ENCODE results near the gene NR2F1.

Gene NR2F1

DNA sequence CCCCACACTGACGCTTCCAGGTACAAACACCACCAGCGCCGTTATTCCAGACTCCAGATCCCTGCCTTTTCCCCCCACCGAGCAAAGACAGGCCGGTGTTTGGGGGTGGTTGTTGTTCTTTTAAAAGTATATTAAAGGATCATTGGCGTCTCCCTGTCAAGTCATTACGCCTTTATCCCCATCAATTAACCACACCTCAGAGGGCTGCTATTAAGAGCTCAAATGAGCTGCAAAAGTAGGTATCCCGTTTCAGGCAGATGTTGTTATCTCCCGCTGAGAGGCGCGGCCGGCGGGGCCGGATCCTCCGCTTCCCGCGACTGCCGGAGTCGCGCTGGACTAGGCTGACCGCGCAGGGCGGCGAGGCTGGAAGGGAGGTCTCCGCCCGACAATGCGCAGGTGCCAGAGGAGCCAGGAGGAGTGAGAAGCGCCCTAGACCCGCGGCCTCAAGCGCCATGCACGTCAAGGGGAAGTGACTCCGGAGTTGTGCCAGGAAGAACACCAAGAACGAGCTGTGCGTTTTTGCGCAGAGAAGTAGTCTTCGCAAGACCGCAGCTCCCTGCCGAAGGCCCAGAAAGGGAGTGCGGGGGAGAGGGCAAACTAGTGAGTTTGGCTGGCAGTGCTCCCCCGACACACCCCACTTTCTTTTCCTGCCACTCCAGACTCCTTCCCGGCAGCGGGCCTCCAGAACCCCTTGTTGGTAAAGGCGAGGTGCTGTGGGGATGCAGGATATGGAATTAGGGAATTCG is 10.2 kb upstream of the NR2F1 start:
- POLR2A ChIA-PET = no interaction called here
- no peak for DNase-seq (ENCODE audit: extremely low spot score)
- no peak for TF ChIP-seq FOXM1 (IDR thresholded peaks at IDR 0.05; ENCODE audit: borderline replicate concordance)
- no peak for TF ChIP-seq HDGF (IDR thresholded peaks at IDR 0.05; ENCODE audit: borderline replicate concordance)
- TF ChIP-seq ZNF384 (IDR thresholded peaks at IDR 0.05) = no peak
- no peak for TF ChIP-seq LEF1 (IDR thresholded peaks at IDR 0.05; ENCODE audit: borderline replicate concordance)
- no peak for TF ChIP-seq SUZ12 (IDR thresholded peaks at IDR 0.05)
- no peak for TF ChIP-seq L3MBTL2 (conservative IDR thresholded peaks at IDR 0.05)
- no peak for TF ChIP-seq ARNT (IDR thresholded peaks at IDR 0.05)
- TF ChIP-seq TARDBP (IDR thresholded peaks at IDR 0.05) = no peak
- no peak for TF ChIP-seq FOXK2 (IDR thresholded peaks at IDR 0.05)
- TF ChIP-seq CTBP1 (IDR thresholded peaks at IDR 0.05; ENCODE audit: borderline replicate concordance) = no peak
- TF ChIP-seq BHLHE40 (IDR thresholded peaks at IDR 0.05; ENCODE audit: borderline replicate concordance) = no peak
- TF ChIP-seq, protein P1, sequence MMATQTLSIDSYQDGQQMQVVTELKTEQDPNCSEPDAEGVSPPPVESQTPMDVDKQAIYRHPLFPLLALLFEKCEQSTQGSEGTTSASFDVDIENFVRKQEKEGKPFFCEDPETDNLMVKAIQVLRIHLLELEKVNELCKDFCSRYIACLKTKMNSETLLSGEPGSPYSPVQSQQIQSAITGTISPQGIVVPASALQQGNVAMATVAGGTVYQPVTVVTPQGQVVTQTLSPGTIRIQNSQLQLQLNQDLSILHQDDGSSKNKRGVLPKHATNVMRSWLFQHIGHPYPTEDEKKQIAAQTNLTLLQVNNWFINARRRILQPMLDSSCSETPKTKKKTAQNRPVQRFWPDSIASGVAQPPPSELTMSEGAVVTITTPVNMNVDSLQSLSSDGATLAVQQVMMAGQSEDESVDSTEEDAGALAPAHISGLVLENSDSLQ (IDR thresholded peaks at IDR 0.05) = no peak
- no peak for TF ChIP-seq NFRKB (IDR thresholded peaks at IDR 0.05)
- no peak for TF ChIP-seq FOXA1 (IDR thresholded peaks at IDR 0.05)
- TF ChIP-seq ELF4 (IDR thresholded peaks at IDR 0.05) = no peak
- no peak for TF ChIP-seq SP1 (IDR thresholded peaks at IDR 0.05)
- CTCF ChIA-PET = no interaction called here

DNA sequence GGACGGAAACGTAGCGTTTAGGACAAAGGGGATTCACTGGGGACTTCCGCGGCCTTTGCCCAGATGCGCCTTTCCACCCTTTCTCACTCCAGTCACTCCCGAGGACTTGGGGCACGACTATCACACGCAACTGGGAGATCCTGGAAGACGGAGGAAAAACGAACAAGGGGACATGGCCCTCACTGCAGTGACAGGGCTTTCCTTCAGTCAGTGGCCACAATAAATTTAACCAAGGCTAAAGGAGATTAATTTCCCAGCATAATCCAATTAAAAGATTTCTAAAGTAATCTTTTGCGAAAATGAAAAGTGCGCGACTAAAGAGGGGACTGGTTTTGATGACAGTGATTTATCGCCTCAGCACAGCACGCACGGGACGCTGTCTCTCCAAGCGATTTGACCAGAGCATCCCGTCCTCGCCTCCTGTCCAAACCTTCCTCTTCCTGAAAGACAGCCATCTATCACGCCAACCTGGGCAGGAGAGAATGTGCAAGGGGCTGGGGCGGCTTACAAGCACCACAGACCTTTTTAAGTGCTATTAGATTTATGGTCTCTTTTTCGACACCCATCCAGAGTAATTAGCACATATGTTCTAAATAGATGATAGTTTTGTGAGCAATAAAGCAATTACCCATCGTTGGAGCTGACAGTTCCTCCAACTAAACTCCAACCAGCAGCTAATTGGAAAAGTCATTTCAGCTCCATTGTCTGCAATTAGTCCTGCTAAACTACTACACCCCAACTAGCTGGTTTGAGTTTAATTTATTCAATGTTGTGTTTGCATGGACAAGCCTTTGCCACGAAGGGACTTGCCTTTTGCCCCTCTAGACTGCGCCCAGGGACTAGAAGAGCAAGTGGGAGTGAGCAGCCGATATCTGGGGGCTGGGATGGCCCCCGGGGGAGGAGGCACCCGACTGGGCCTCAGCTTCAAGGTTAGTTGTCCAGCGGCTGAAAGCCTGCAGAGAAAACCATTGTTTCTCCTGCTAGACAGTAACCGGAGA is 9.4 kb upstream of the NR2F1 start:
- no peak for TF ChIP-seq TARDBP (IDR thresholded peaks at IDR 0.05)
- TF ChIP-seq SUZ12 (IDR thresholded peaks at IDR 0.05) = no peak
- no peak for TF ChIP-seq CTBP1 (IDR thresholded peaks at IDR 0.05; ENCODE audit: borderline replicate concordance)
- no peak for TF ChIP-seq FOXK2 (IDR thresholded peaks at IDR 0.05)
- TF ChIP-seq ARNT (IDR thresholded peaks at IDR 0.05) = no peak
- TF ChIP-seq ZNF384 (IDR thresholded peaks at IDR 0.05) = no peak
- TF ChIP-seq SP1 (IDR thresholded peaks at IDR 0.05) = no peak
- TF ChIP-seq FOXA1 (IDR thresholded peaks at IDR 0.05) = no peak
- no peak for TF ChIP-seq BHLHE40 (IDR thresholded peaks at IDR 0.05; ENCODE audit: borderline replicate concordance)
- TF ChIP-seq ELF4 (IDR thresholded peaks at IDR 0.05) = no peak
- no peak for TF ChIP-seq L3MBTL2 (conservative IDR thresholded peaks at IDR 0.05)
- TF ChIP-seq LEF1 (IDR thresholded peaks at IDR 0.05; ENCODE audit: borderline replicate concordance) = no peak
- TF ChIP-seq NFRKB (IDR thresholded peaks at IDR 0.05) = no peak
- ChIA-PET POLR2A (no interaction called here), CTCF (interaction anchor here (0.6 to 1.0 kb wide), 2 partner anchors 226 to 472 kb away, joined by 3 to 6 read pairs; no protein-coding TSS in a partner anchor)
- no peak for DNase-seq (ENCODE audit: extremely low spot score)

DNA sequence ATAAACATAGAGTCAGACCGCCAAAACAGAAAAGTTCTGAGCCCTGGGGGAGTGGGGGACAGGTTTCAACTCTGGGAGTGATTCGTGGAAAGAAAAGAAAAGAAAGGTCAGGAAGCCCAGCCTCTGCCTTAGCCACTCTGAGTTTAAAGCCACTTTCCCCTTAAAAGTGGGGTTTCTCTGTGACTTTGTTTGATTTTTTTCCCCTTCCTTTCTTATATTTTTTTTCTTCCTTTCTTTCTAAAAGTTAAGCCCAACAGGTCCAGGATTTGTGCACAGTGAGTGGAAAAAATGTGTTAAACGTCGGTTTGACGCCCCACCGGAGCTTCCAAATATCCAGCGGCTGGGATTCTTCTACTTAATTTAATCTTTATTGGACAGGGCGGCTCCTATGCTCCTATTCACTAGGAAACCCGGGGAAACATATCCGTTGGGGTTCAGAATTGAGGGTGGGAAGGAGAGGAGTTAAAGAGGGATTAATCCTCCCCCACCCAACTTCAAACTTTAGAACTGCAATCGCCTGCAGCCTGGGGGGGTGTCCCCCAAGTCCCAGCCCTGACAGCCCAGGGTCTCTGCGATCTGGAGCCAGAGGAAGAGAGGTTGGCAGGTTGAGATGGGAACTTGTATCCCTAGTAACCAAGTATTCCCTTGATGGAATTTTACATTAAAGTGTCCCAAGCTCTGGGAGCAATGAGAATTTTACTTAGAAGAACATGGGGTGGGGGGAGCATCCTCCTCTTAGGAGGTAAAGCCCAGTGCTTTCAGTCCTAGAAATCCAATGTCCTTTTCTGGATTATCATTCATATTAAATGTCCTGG is 8.3 kb upstream of the NR2F1 start:
- ChIA-PET POLR2A (no interaction called here), CTCF (interaction anchor here (0.6 to 1.0 kb wide), 2 partner anchors 225 to 473 kb away, joined by 3 to 6 read pairs; no protein-coding TSS in a partner anchor)
- TF ChIP-seq, protein P1 (IDR thresholded peaks at IDR 0.05) = no peak
- TF ChIP-seq BHLHE40 (IDR thresholded peaks at IDR 0.05; ENCODE audit: borderline replicate concordance) = no peak
- no peak for TF ChIP-seq ZNF384 (IDR thresholded peaks at IDR 0.05)
- TF ChIP-seq SP1 (IDR thresholded peaks at IDR 0.05) = no peak
- TF ChIP-seq ELF4 (IDR thresholded peaks at IDR 0.05) = no peak
- TF ChIP-seq CTBP1 (IDR thresholded peaks at IDR 0.05; ENCODE audit: borderline replicate concordance) = no peak
- TF ChIP-seq FOXA1 (IDR thresholded peaks at IDR 0.05) = no peak
- no peak for TF ChIP-seq L3MBTL2 (conservative IDR thresholded peaks at IDR 0.05)
- TF ChIP-seq FOXK2 (IDR thresholded peaks at IDR 0.05) = no peak
- TF ChIP-seq FOXM1 (IDR thresholded peaks at IDR 0.05; ENCODE audit: borderline replicate concordance) = no peak
- no peak for TF ChIP-seq HDGF (IDR thresholded peaks at IDR 0.05; ENCODE audit: borderline replicate concordance)
- TF ChIP-seq ARNT (IDR thresholded peaks at IDR 0.05) = no peak
- TF ChIP-seq NFRKB (IDR thresholded peaks at IDR 0.05) = no peak
- TF ChIP-seq TARDBP (IDR thresholded peaks at IDR 0.05) = no peak
- TF ChIP-seq SUZ12 (IDR thresholded peaks at IDR 0.05) = no peak
- no peak for TF ChIP-seq LEF1 (IDR thresholded peaks at IDR 0.05; ENCODE audit: borderline replicate concordance)
- no peak for DNase-seq (ENCODE audit: extremely low spot score)

DNA sequence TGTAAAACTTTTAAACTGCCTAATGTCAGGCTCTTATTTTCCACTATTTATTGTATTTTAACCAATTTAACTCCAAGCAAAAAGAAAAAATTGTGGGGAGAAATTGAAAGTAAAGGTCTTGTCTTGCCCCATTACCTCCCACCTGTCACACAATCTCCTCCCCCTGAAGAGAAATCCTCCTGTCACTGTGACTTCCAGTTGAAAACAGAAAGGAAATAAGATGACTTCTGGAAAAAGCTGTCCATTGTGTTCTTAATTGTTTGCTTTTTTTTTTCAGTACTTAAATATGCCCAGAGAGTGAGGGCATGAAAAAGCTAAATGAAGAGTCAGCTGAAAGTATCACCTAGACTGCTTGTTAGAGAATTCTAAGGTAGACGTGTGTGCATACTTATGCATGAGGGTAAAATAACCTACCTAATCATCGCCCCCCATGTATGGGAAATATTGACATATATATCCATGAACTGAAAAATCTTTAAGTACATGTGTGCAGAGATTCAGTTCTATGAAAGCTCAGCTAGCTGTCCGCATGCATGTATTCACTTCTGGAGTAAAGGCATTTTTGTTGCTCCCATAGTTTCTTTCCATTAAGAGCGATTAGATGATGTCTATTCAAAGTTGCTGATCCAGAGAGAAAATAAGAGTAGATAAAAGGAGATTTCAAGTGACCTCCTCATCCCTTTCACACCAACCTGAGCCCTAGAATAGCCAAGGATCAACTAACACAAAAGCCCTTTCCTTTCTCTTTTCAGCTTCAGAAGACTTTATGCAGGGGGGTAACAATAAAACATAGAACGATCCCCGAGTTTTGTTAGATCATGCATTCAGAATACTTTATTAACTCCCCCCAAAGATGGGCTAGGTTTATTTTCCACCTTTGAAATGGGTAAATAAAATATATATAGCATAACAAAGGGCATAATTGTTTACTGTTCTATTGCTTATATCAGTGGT is 7.3 kb upstream of the NR2F1 start:
- no peak for TF ChIP-seq FOXM1 (IDR thresholded peaks at IDR 0.05; ENCODE audit: borderline replicate concordance)
- TF ChIP-seq TARDBP (IDR thresholded peaks at IDR 0.05) = no peak
- TF ChIP-seq ARNT (IDR thresholded peaks at IDR 0.05) = no peak
- CTCF ChIA-PET = no interaction called here
- no peak for DNase-seq (ENCODE audit: extremely low spot score)
- POLR2A ChIA-PET = no interaction called here
